SK-N-SH treated with all-trans-retinoic acid at 6 μM for 48 hours (cell line): ENCODE data around the gene SLC25A26.

Experiments
- ATAC-seq: fragments of 200-7000 bp; cut with Tn5 transposase; 3 replicates; pipeline ENCODE4 v1.9.1; 2020; ENCODE audit warnings: mild to moderate bottlenecking, moderate library complexity
- ARNTL ChIP-seq: fragments of 450-650 bp; formaldehyde crosslinking; IDR thresholded peaks from 2 replicates; pipeline ENCODE4 v1.5.0; 2020; ENCODE audit warnings: low read depth, mild to moderate bottlenecking, moderate library complexity, borderline replicate concordance
- BACH2 ChIP-seq: fragments of 250-450 bp; sonication (Bioruptor Pico); IDR thresholded peaks from 2 replicates; pipeline ENCODE4 v1.9.0; 2021; ENCODE audit warnings: mild to moderate bottlenecking, borderline replicate concordance
- CREB5 ChIP-seq: fragments of 250-450 bp; sonication (Bioruptor Pico); IDR thresholded peaks from 2 replicates; pipeline ENCODE4 v1.5.1; 2020; ENCODE audit warnings: low read depth, mild to moderate bottlenecking, moderate library complexity
- CSDC2 ChIP-seq: fragments of 250-450 bp; sonication (Bioruptor Pico); IDR thresholded peaks from 2 replicates; pipeline ENCODE4 v1.5.0; 2020; ENCODE audit warnings: mild to moderate bottlenecking, moderate library complexity
- CSRNP3 ChIP-seq: fragments of 250-450 bp; sonication (Bioruptor Pico); IDR thresholded peaks from 2 replicates; pipeline ENCODE4 v1.5.1; 2021; ENCODE audit warnings: mild to moderate bottlenecking, moderate library complexity
- ESRRG ChIP-seq: fragments of 250-450 bp; sonication (Bioruptor Pico); IDR thresholded peaks from 2 replicates; pipeline ENCODE4 v1.6.1; 2021; ENCODE audit warnings: mild to moderate bottlenecking
- GLIS3 ChIP-seq: fragments of 250-450 bp; sonication (Bioruptor Pico); IDR thresholded peaks from 2 replicates; pipeline ENCODE4 v1.5.0; 2020; ENCODE audit warnings: mild to moderate bottlenecking, moderate library complexity
- PATZ1 ChIP-seq: fragments of 250-450 bp; sonication (Bioruptor Pico); IDR thresholded peaks from 2 replicates; pipeline ENCODE4 v1.8.0; 2020; ENCODE audit warnings: mild to moderate bottlenecking, moderate library complexity, borderline replicate concordance
- POU6F1 ChIP-seq: fragments of 250-450 bp; sonication (Bioruptor Pico); IDR thresholded peaks from 2 replicates; pipeline ENCODE4 v1.8.0; 2021; ENCODE audit warnings: low read depth, mild to moderate bottlenecking, moderate library complexity, borderline replicate concordance
- PPARA ChIP-seq: fragments of 250-450 bp; sonication (Bioruptor Pico); IDR thresholded peaks from 2 replicates; pipeline ENCODE4 v1.5.0; 2020; ENCODE audit warnings: mild to moderate bottlenecking, borderline replicate concordance
- SNAI2 ChIP-seq: fragments of 250-450 bp; sonication (Bioruptor Pico); IDR thresholded peaks from 2 replicates; pipeline ENCODE4 v1.5.0; 2020; ENCODE audit warnings: mild to moderate bottlenecking, moderate library complexity
- TCF4 ChIP-seq: fragments of 250-450 bp; sonication (Bioruptor Pico); IDR thresholded peaks from 2 replicates; pipeline ENCODE4 v1.8.0; 2021; ENCODE audit warnings: mild to moderate bottlenecking, moderate library complexity, borderline replicate concordance
- TOX ChIP-seq: fragments of 250-450 bp; sonication (Bioruptor Pico); IDR thresholded peaks from 2 replicates; pipeline ENCODE4 v1.8.0; 2021; ENCODE audit warnings: mild to moderate bottlenecking, moderate library complexity, borderline replicate concordance
- TSHZ2 ChIP-seq: fragments of 250-450 bp; sonication (Bioruptor Pico); IDR thresholded peaks from 2 replicates; pipeline ENCODE4 v1.5.0; 2020; ENCODE audit warnings: mild to moderate bottlenecking, moderate library complexity
- ZC3H10 ChIP-seq: fragments of 250-450 bp; sonication (Bioruptor Pico); IDR thresholded peaks from 2 replicates; pipeline ENCODE4 v1.5.1; 2021; ENCODE audit warnings: mild to moderate bottlenecking, moderate library complexity
- ZFP3 ChIP-seq: fragments of 250-450 bp; sonication (Bioruptor Pico); IDR thresholded peaks from 2 replicates; pipeline ENCODE4 v1.5.0; 2020; ENCODE audit warnings: mild to moderate bottlenecking, moderate library complexity
- ZFP30 ChIP-seq: fragments of 450-650 bp; formaldehyde crosslinking; IDR thresholded peaks from 2 replicates; pipeline ENCODE4 v1.5.0; 2022; ENCODE audit warnings: mild to moderate bottlenecking, moderate library complexity
- ZNF565 ChIP-seq: fragments of 450-650 bp; formaldehyde crosslinking; conservative IDR thresholded peaks from 2 replicates; pipeline ENCODE4 v1.5.0; 2020; ENCODE audit warnings: low read depth, mild to moderate bottlenecking, moderate library complexity
- ZNF70 ChIP-seq: fragments of 450-650 bp; formaldehyde crosslinking; IDR thresholded peaks from 2 replicates; pipeline ENCODE4 v1.5.0; 2020; ENCODE audit warnings: mild to moderate bottlenecking, moderate library complexity
- ZNF8 ChIP-seq: fragments of 450-650 bp; formaldehyde crosslinking; IDR thresholded peaks from 2 replicates; pipeline ENCODE4 v1.5.0; 2020; ENCODE audit warnings: mild to moderate bottlenecking, moderate library complexity

SLC25A26 gene

GRCh38 chr3:66248641-66249040, 27.8 kb downstream of the SLC25A26 start:
- no peak for ATAC-seq
- no peak for TF ChIP-seq TCF4 (CRISPR knock-in tag)
- TF ChIP-seq CSDC2 = no peak
- TF ChIP-seq GLIS3 = no peak
- TF ChIP-seq ARNTL = no peak
- TF ChIP-seq ZNF8 = no peak
- TF ChIP-seq ESRRG (CRISPR knock-in tag) = no peak
- no peak for TF ChIP-seq ZNF565 (CRISPR knock-in tag)
- no peak for TF ChIP-seq CREB5 (CRISPR knock-in tag)
- no peak for TF ChIP-seq ZC3H10 (CRISPR knock-in tag)
- TF ChIP-seq TOX (CRISPR knock-in tag) = no peak
- no peak for TF ChIP-seq ZFP30
- no peak for TF ChIP-seq SNAI2
- TF ChIP-seq TSHZ2 (CRISPR knock-in tag) = no peak
- TF ChIP-seq BACH2 (CRISPR knock-in tag) = no peak
- no peak for TF ChIP-seq ZFP3
- TF ChIP-seq ZNF70 (CRISPR knock-in tag) = no peak
- no peak for TF ChIP-seq POU6F1
- no peak for TF ChIP-seq PATZ1

GRCh38 chr3:66253790-66254620, 33.2 kb downstream of the SLC25A26 start:
- TF ChIP-seq ZNF70 (CRISPR knock-in tag) (no peak), ZNF565 (CRISPR knock-in tag) (no peak), PPARA (no peak), ZFP3 (no peak), ARNTL (no peak), GLIS3 (no peak), CSDC2 (no peak), POU6F1 (no peak), TCF4 (CRISPR knock-in tag) (no peak)
- ATAC-seq = peak; percentile 62; the same call in 2 of the 3 replicates

GRCh38 chr3:66255865-66256264, 35.1 kb downstream of the SLC25A26 start:
- no peak for ATAC-seq
- TF ChIP-seq CSRNP3 (no peak), ESRRG (CRISPR knock-in tag) (no peak)
- TF ChIP-seq, all 23 proteins: peak for 0
